HepG2 (cell line): Measurements from ENCODE around the gene DOCK2. TPM values are rescaled to one million over a fixed set of nuclear protein-coding genes. Genes with fewer than 3 reads are reported as not detected.

Source experiments
- ATAC-seq: fragments of 200-7000 bp; cut with Tn5 transposase; 3 replicates; pipeline ENCODE4 v1.9.1; 2020; ENCODE audit warnings: mild to moderate bottlenecking, moderate library complexity
- BruUV-seq: library from RNA; stranded (reverse); fragments of 400-500 nt; replicated peaks from 2 replicates; lab custom pipeline; 2021; lab: Mats Ljungman, UMichigan
- CTCF ChIA-PET: fragments of 300-600 bp; formaldehyde crosslinking; extraction: SDS; loops from one replicate; lab custom pipeline; 2021; ENCODE audit warnings: low total read pairs, inconsistent platforms, low intra/inter-chr PET ratio; lab: Yijun Ruan, JAX
- POLR2A ChIA-PET: fragments of 350-600 bp; sonication (Branson Sonifier 250); formaldehyde crosslinking; loops from one replicate; lab custom pipeline; 2020; ENCODE audit warnings: antibody characterized with exemption, inconsistent platforms; lab: Yijun Ruan, JAX
- DNase-seq: peaks from one replicate; pipeline ENCODE4 v3.0.0-alpha.2; 2015; ENCODE audit warnings: low spot score
- FAIRE-seq: peaks from 3 replicates; lab custom pipeline; 2011; peaks lifted over from hg19 to GRCh38; lab: Jason Lieb, UNC
- H2AFZ ChIP-seq: one replicate; pipeline ENCODE4 v1.6.1; 2011; ENCODE audit warnings: low read length, inconsistent platforms
- H3K27ac ChIP-seq: fragments of 300-600 bp; 3 replicates; pipeline ENCODE4 v1.8.0; 2011; ENCODE audit warnings: mixed run types, mild to moderate bottlenecking, mixed read lengths, low read length, inconsistent platforms; ENCODE audit not compliant: insufficient read depth; ENCODE audit errors: extremely low read length
- H3K27me3 ChIP-seq, 2 experiments: fragments of 200-600 bp in 1 of 2; 2 replicates in 1 of 2; 3 replicates in 1 of 2; pipeline versions ENCODE4 v1.6.0 to v1.8.0; 2011; ENCODE audit warnings: low read length in 2 of 2, mild to moderate bottlenecking in 2 of 2, moderate library complexity in 2 of 2, inconsistent platforms in 1 of 2; ENCODE audit not compliant: insufficient read depth in 2 of 2, control insufficient read depth in 1 of 2
- H3K36me3 ChIP-seq, 2 experiments: fragments of 200-600 bp in 1 of 2; replicated peaks in 1 of 2; 2 replicates in 1 of 2; 3 replicates in 1 of 2; pipeline versions ENCODE4 v1.5.1 to v1.8.0; 2011; ENCODE audit warnings: low read length in 2 of 2, inconsistent platforms in 1 of 2; ENCODE audit not compliant: insufficient read depth in 2 of 2, control insufficient read depth in 1 of 2
- H3K4me1 ChIP-seq: 2 replicates; pipeline ENCODE4 v1.5.1; 2012; ENCODE audit warnings: low read length, inconsistent platforms; ENCODE audit not compliant: insufficient read depth
- H3K4me2 ChIP-seq: 2 replicates; pipeline ENCODE4 v1.6.0; 2011; ENCODE audit warnings: low read depth, low read length, inconsistent platforms
- H3K4me3 ChIP-seq, 3 experiments: fragments of 200-600 bp in 1 of 3; sonication (generic), shearing (Covaris generic) in 1 of 3; replicated peaks in 1 of 3; 2 replicates each; pipeline ENCODE4 v1.5.1; 2011 to 2016; ENCODE audit warnings: low read length in 3 of 3, inconsistent platforms in 2 of 3, low read depth in 2 of 3, mild to moderate bottlenecking in 2 of 3, control low read depth in 1 of 3, mixed read lengths in 1 of 3; ENCODE audit not compliant: insufficient read depth in 1 of 3
- H3K79me2 ChIP-seq: one replicate; pipeline ENCODE4 v1.6.1; 2011; ENCODE audit warnings: low read length, inconsistent platforms; ENCODE audit not compliant: insufficient read depth
- H3K9ac ChIP-seq: 2 replicates; pipeline ENCODE4 v1.6.0; 2011; ENCODE audit warnings: mild to moderate bottlenecking, low read depth, low read length, inconsistent platforms; ENCODE audit not compliant: insufficient read depth
- H3K9me3 ChIP-seq: 2 replicates; pipeline ENCODE4 v1.5.1; 2012; ENCODE audit warnings: mild to moderate bottlenecking, low read length
- H4K20me1 ChIP-seq: 2 replicates; pipeline ENCODE4 v1.6.0; 2011; ENCODE audit warnings: inconsistent platforms, mild to moderate bottlenecking, low read length, moderate library complexity; ENCODE audit not compliant: insufficient read depth
- PAXIP1 ChIP-seq: sonication (generic); formaldehyde crosslinking; conservative IDR thresholded peaks from 2 replicates; pipeline ENCODE4 v1.4.0; 2020; ENCODE audit warnings: mild to moderate bottlenecking, missing genetic modification reagents, moderate library complexity
- PBX2 ChIP-seq: IDR thresholded peaks from 2 replicates; pipeline ENCODE4 v1.6.1; 2016; ENCODE audit warnings: control low read depth
- POLR2AphosphoS2 ChIP-seq: IDR thresholded peaks from 2 replicates; pipeline ENCODE4 v1.6.1; 2011; ENCODE audit warnings: low read depth, low read length, improper control_type of control experiment
- PRDM4 ChIP-seq: sonication (generic); formaldehyde crosslinking; IDR thresholded peaks from 2 replicates; pipeline ENCODE4 v1.9.0; 2021; ENCODE audit warnings: missing genetic modification reagents, borderline replicate concordance
- TFE3 ChIP-seq: IDR thresholded peaks from 2 replicates; pipeline ENCODE4 v1.6.1; 2016
- TRAFD1 ChIP-seq: sonication (generic); formaldehyde crosslinking; IDR thresholded peaks from 2 replicates; pipeline ENCODE4 v1.5.1; 2020; ENCODE audit warnings: missing genetic modification reagents, mild to moderate bottlenecking, borderline replicate concordance
- ZNF317 ChIP-seq: sonication (generic); formaldehyde crosslinking; IDR thresholded peaks from 2 replicates; pipeline ENCODE4 v1.5.0; 2020; ENCODE audit warnings: mild to moderate bottlenecking, missing genetic modification reagents
- ZNF704 ChIP-seq: sonication (generic); formaldehyde crosslinking; IDR thresholded peaks from 2 replicates; pipeline ENCODE4 v1.8.1; 2023; ENCODE audit warnings: mild to moderate bottlenecking, inconsistent platforms, moderate library complexity, missing genetic modification reagents, borderline replicate concordance
- ZNF784 ChIP-seq: sonication (generic); formaldehyde crosslinking; IDR thresholded peaks from 2 replicates; pipeline ENCODE4 v1.5.1; 2020; ENCODE audit warnings: missing genetic modification reagents, mild to moderate bottlenecking, borderline replicate concordance
- WGBS: methylation state at CpG from one replicate; pipeline ENCODE4 v1.1.6; 2017; ENCODE audit warnings: low lambda C conversion rate; 5-methylcytosine and 5-hydroxymethylcytosine counted together
- in situ Hi-C: cut with HindIII; loops from 2 replicates; pipeline ENCODE4 v1.10.0; 2017; ENCODE audit warnings: low pct_unique_long_range_greater_than_20kb; ENCODE audit not compliant: extremely low pct_ligation_motif_present
- intact Hi-C: fragments of 100-400 bp; cut with micrococcal nuclease; formaldehyde crosslinking; loops from one replicate; pipeline ENCODE4 v1.10.0; 2022; ENCODE audit not compliant: unreplicated experiment
- polyA plus RNA-seq, 8 experiments: library from polyadenylated mRNA; depleted of rRNA in 3 of 8; stranded (reverse) in 7 of 8; unstranded in 1 of 8; fragments of >200 nt; fragmentation: Illumina TruSeq in 4 of 8; extraction: Trizol in 4 of 8; gene quantifications; 2 replicates each; pipeline versions ENCODE4 v1.2.1 to v1.2.3, GENCODE V29; 2011 to 2016; ENCODE audit warnings: low read depth in 4 of 8, missing spikeins in 1 of 8, mixed read lengths in 1 of 8; ENCODE audit not compliant: insufficient read depth in 1 of 8
- total RNA-seq, 5 experiments: library from RNA; depleted of rRNA; stranded (reverse); fragments of >200 nt; fragmentation: Illumina TruSeq; extraction: Trizol; gene quantifications; 2 replicates each; pipeline ENCODE4 v1.2.3, GENCODE V29; 2016; ENCODE audit warnings: low read depth in 1 of 5

DOCK2 gene
- total and polyA plus RNA-seq, 2 of the 13 experiments (the other 11 are each of a cell fraction or from before 2014, with no cell fraction given) = not detected

GRCh38 chr5:169895926-169896325, 258.9 kb downstream of the DOCK2 start:
- no peak overlapping the region for H3K4me3 ChIP-seq
- H4K20me1 ChIP-seq = no peaks in the 10 kb centered on the region
- in situ Hi-C loops = no loop called here
- ChIA-PET POLR2A (no interaction called here), CTCF (no interaction called here)
- no peaks in the 10 kb centered on the region; a peak in 1 of 5 replicates for H3K27me3 ChIP-seq
- no peaks in the 10 kb centered on the region for H3K4me1 ChIP-seq
- no peak for DNase-seq
- 0% methylated on average over 7 of the region's 7 CpGs for WGBS
- no peak for ATAC-seq
- H3K9ac ChIP-seq = no peak overlapping the region
- no peaks in the 10 kb centered on the region for H3K79me2 ChIP-seq
- no peak for TF ChIP-seq ZNF317 (CRISPR knock-in tag)
- TF ChIP-seq TFE3 (CRISPR knock-in tag) = no peak
- TF ChIP-seq PRDM4 (CRISPR knock-in tag) = no peak
- no peak for TF ChIP-seq PBX2 (CRISPR knock-in tag)
- no peak for TF ChIP-seq POLR2AphosphoS2
- no peak for TF ChIP-seq TRAFD1 (CRISPR knock-in tag)
- TF ChIP-seq ZNF784 (CRISPR knock-in tag) = no peak
- no peak for TF ChIP-seq PAXIP1 (CRISPR knock-in tag)
- TF ChIP-seq ZNF704 (CRISPR knock-in tag) = no peak
- TF ChIP-seq, all 625 proteins: peak for 0
- no peak overlapping the region for H3K4me2 ChIP-seq
- intact Hi-C loops = no loop called here
- BruUV-seq = no TSS peak
- H3K27ac ChIP-seq = no peak overlapping the region
- no peak for FAIRE-seq
- H2AFZ ChIP-seq = no peak overlapping the region
- no peaks in the 10 kb centered on the region for H3K36me3 ChIP-seq
- no peaks in the 10 kb centered on the region for H3K9me3 ChIP-seq
